ENCODE results near the gene KRTAP5-2.

The KRTAP5-2 gene

GRCh38 chr11:1558775-1559110 is 39.4 kb downstream of the KRTAP5-2 start:
- no peaks in the 10 kb centered on the region for H3K36me3 ChIP-seq (ENCODE audit: insufficient read depth, low read length)
- no peaks in the 10 kb centered on the region for H3K4me1 ChIP-seq (ENCODE audit: insufficient read depth, low read length)
- no peak overlapping the region for H2AFZ ChIP-seq (ENCODE audit: low read depth, low read length)
- peaks cover 10% of the 10 kb centered on the region for H3K27me3 ChIP-seq (ENCODE audit: insufficient read depth, low read length, poor library complexity)
- H3K4me3 ChIP-seq (ENCODE audit: low read depth in 1 of 2, low read length in 2 of 2), result no peak overlapping the region
- ATAC-seq (ENCODE audit: insufficient read depth, low read depth) (no peak), DNase-seq (no peak)
- no peak overlapping the region for H3K27ac ChIP-seq (ENCODE audit: low read length)
- no peaks in the 10 kb centered on the region for H3K79me2 ChIP-seq (ENCODE audit: insufficient read depth, low read length)
- H3K9me3 ChIP-seq (ENCODE audit: insufficient read depth, low read length, severe bottlenecking), result no peaks in the 10 kb centered on the region
- H4K20me1 ChIP-seq (ENCODE audit: insufficient read depth, low read length), result peaks cover 16% of the 10 kb centered on the region
- no peak overlapping the region for H3K4me2 ChIP-seq (ENCODE audit: insufficient read depth, low read length)
- no peak for TF ChIP-seq EZH2 (IDR thresholded peaks at IDR 0.05; ENCODE audit: borderline replicate concordance, low read depth, low read length, severe bottlenecking)
- TF ChIP-seq CTCF (IDR thresholded peaks at IDR 0.05; ENCODE audit: borderline replicate concordance, extremely low read depth, low read length, poor library complexity, severe bottlenecking), result no peak
- H3K9ac ChIP-seq (ENCODE audit: low read depth, low read length), result no peak overlapping the region

DNA sequence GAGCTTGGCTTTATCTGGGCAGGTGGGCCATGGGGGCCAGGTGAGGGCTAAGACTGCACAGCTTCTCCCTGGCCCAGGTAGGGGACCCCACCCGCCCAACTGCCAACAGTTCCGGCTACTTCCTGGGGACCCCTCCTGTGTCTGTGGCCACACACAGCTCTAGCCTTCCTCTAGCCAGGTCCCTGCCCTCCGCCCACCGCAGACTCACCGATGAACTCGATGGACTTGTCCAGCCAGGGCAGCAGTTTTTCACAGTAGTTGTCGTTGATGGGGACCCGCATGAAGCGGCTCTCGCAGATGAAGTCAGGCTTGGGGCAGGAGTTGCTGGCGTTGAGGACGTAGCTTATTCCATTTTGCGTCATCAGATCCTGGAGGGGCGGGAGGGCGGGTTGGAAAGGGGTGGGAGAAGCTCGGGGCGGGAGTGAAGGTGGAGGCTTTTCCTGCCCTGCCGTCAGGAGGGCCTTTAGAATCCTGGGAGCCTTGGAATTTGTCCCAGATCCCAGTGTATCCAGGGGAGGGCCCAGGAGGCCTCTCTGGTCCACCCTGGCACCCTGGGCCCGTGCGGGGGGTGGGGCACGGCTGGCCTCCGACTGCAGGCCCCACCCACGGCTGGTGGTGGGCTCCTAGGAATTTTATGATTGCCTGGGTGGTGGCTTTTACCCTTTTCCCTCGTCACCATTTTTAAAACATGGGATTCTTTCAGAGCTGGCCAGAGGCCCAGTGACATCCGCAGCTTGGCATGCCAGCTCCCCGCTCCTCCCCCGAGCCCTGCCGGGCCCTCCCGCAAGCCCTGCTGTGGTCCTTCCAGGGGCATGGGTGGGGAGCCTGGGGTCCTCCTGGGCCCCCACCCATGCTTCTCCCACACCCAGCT is 40.0 kb downstream of the KRTAP5-2 start:
- TF ChIP-seq CTCF (IDR thresholded peaks at IDR 0.05; ENCODE audit: borderline replicate concordance, extremely low read depth, low read length, poor library complexity, severe bottlenecking), result no peak
- TF ChIP-seq EZH2 (IDR thresholded peaks at IDR 0.05; ENCODE audit: borderline replicate concordance, low read depth, low read length, severe bottlenecking), result no peak
- Histone ChIP-seq H3K4me2 (ENCODE audit: insufficient read depth, low read length) (no peak overlapping the region), H3K4me3 (ENCODE audit: low read depth in 1 of 2, low read length in 2 of 2) (no peak overlapping the region), H3K9me3 (ENCODE audit: insufficient read depth, low read length, severe bottlenecking) (no peaks in the 10 kb centered on the region), H3K36me3 (ENCODE audit: insufficient read depth, low read length) (no peaks in the 10 kb centered on the region), H3K79me2 (ENCODE audit: insufficient read depth, low read length) (no peaks in the 10 kb centered on the region), H3K4me1 (ENCODE audit: insufficient read depth, low read length) (no peaks in the 10 kb centered on the region), H2AFZ (ENCODE audit: low read depth, low read length) (no peak overlapping the region), H3K27me3 (ENCODE audit: insufficient read depth, low read length, poor library complexity) (peaks cover 10% of the 10 kb centered on the region), H3K27ac (ENCODE audit: low read length) (no peak overlapping the region), H4K20me1 (ENCODE audit: insufficient read depth, low read length) (peaks cover 15% of the 10 kb centered on the region), H3K9ac (ENCODE audit: low read depth, low read length) (no peak overlapping the region)
- DNase-seq (no peak), ATAC-seq (ENCODE audit: insufficient read depth, low read depth) (no peak)

DNA sequence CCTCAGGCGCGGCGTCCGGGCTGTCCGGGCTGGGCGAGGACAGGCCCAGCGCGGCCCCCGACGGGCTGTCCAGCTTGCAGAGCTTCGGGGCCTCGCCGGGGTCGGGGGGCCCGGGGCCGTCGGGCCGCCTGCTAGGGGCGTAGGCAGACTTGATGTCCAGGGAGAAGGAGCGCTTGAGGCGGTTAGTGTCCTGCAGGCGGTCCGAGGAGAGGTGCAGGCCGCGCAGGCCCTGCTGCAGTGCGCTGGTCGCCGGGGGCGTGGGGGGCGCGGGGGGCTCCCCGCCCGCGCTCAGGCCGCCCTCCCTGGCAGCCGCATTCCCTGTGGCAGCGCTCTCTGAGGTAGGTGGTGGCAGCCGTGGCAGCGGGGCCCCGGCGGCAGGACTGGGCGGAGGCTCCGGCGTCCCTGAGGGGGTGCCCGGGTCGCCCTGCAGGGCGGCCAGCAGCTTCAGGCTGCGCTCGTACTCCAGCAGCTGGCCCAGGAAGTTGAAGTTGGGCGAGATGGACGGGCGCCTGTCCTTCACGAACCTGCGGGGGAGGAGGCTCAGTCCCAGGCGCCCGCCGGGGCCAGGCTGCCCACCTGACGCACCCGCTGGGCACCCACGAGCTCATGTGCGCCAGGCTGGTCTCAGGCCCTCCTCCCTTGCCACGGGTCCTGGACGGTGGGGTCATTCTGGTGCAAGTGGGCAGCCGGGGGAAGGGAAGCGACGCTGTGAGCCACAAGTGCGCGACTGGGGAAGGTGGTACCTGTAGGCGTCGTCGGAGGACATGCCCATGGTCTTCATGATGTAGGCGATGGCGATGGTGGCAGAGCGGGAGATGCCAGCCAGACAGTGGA is 40.8 kb downstream of the KRTAP5-2 start:
- TF ChIP-seq CTCF (IDR thresholded peaks at IDR 0.05; ENCODE audit: borderline replicate concordance, extremely low read depth, low read length, poor library complexity, severe bottlenecking) (no peak), EZH2 (IDR thresholded peaks at IDR 0.05; ENCODE audit: borderline replicate concordance, low read depth, low read length, severe bottlenecking) (no peak)
- DNase-seq, result no peak
- Histone ChIP-seq H3K4me2 (ENCODE audit: insufficient read depth, low read length) (no peak overlapping the region), H3K36me3 (ENCODE audit: insufficient read depth, low read length) (no peaks in the 10 kb centered on the region), H3K27me3 (ENCODE audit: insufficient read depth, low read length, poor library complexity) (peaks cover 10% of the 10 kb centered on the region), H3K9me3 (ENCODE audit: insufficient read depth, low read length, severe bottlenecking) (no peaks in the 10 kb centered on the region), H4K20me1 (ENCODE audit: insufficient read depth, low read length) (peaks cover 15% of the 10 kb centered on the region), H2AFZ (ENCODE audit: low read depth, low read length) (no peak overlapping the region), H3K4me1 (ENCODE audit: insufficient read depth, low read length) (no peaks in the 10 kb centered on the region), H3K79me2 (ENCODE audit: insufficient read depth, low read length) (no peaks in the 10 kb centered on the region), H3K4me3 (ENCODE audit: low read depth in 1 of 2, low read length in 2 of 2) (no peak overlapping the region), H3K9ac (ENCODE audit: low read depth, low read length) (no peak overlapping the region), H3K27ac (ENCODE audit: low read length) (no peak overlapping the region)
- ATAC-seq (ENCODE audit: insufficient read depth, low read depth), result no peak

Data from DND-41 (cell line).